ENCODE measurements around the gene FREY1. TPM values are rescaled to one million over a fixed set of nuclear protein-coding genes. Genes with fewer than 3 reads are reported as not detected.

The FREY1 gene
- total and polyA plus RNA-seq, 9 of the 15 experiments (the other 6 are each of a cell fraction or from before 2014, with no cell fraction given): 0.25 to 1.5 (median 1.1) TPM; not detected in 5

- TF ChIP-seq RBM34 (IDR thresholded peaks at IDR 0.05; ENCODE audit: borderline replicate concordance, insufficient read depth, low read length) (no peak), GATAD2A (IDR thresholded peaks at IDR 0.05) (no peak)
- FAIRE-seq: no peak
- no peak for ATAC-seq
- no peaks in the 10 kb centered on the region for H3K9me3 ChIP-seq (replicated peaks; ENCODE audit: control insufficient read depth, insufficient read depth, low read depth, low read length)
- intact Hi-C loops (cut with micrococcal nuclease) (no loop called here), in situ Hi-C loops (cut with MboI) (no loop called here)
- H3K9me1 ChIP-seq (ENCODE audit: control insufficient read depth, insufficient read depth, low read length): no peaks in the 10 kb centered on the region
- H4K20me1 ChIP-seq (replicated peaks; ENCODE audit: control insufficient read depth, insufficient read depth, low read length): 0 out of 2 replicates have a peak, but pooled peaks cover 6% of the 10 kb centered on the region
- no peak for DNase-seq (ENCODE audit: extremely low read depth in 1 of 4, low spot score in 3 of 4)
- peaks cover 0 to 11% of the 10 kb centered on the region in 2 experiments; a peak in 2 of 5 replicates for H3K4me1 ChIP-seq (replicated peaks in 1 of 2; ENCODE audit: control insufficient read depth in 2 of 2, insufficient read depth in 2 of 2, low read length in 2 of 2)
- no peaks in the 10 kb centered on the region for H3K79me2 ChIP-seq (ENCODE audit: control insufficient read depth, insufficient read depth, low read length)
- ChIA-PET CTCF (ENCODE audit: low intra/inter-chr PET ratio) (no interaction called here), POLR2A (interaction anchor here (0.5 to 1.4 kb wide), 5 partner anchors 9 to 1029 kb away, joined by 3 to 6 read pairs (median 3); no protein-coding TSS in a partner anchor)
- H3K9ac ChIP-seq (ENCODE audit: insufficient read depth in 1 of 2, low read depth in 2 of 2, low read length in 2 of 2): no peak overlapping the region
- H2AFZ ChIP-seq (ENCODE audit: low read depth, low read length): no peak overlapping the region
- no peak overlapping the region for H3K4me3 ChIP-seq
- BruUV-seq (replicated peaks): no TSS peak
- no peaks in the 10 kb centered on the region for H3K36me3 ChIP-seq (ENCODE audit: control insufficient read depth, insufficient read depth, low read length)
- no peak overlapping the region for H3K27ac ChIP-seq (ENCODE audit: extremely low read depth, low read depth, low read length)
- no peaks in the 10 kb centered on the region; a peak in 2 of 5 replicates for H3K27me3 ChIP-seq (ENCODE audit: control insufficient read depth in 2 of 2, insufficient read depth in 2 of 2, low read length in 2 of 2)
- 15% methylated on average over 5 of the region's 5 CpGs for WGBS (ENCODE audit: insufficient coverage, low coverage, missing lambda C conversion rate)
- H3K4me2 ChIP-seq (ENCODE audit: insufficient read depth, low read length): no peak overlapping the region
Measured at GRCh38 chr11:45892856-45893255, 14.2 kb downstream of the FREY1 start.

DNA sequence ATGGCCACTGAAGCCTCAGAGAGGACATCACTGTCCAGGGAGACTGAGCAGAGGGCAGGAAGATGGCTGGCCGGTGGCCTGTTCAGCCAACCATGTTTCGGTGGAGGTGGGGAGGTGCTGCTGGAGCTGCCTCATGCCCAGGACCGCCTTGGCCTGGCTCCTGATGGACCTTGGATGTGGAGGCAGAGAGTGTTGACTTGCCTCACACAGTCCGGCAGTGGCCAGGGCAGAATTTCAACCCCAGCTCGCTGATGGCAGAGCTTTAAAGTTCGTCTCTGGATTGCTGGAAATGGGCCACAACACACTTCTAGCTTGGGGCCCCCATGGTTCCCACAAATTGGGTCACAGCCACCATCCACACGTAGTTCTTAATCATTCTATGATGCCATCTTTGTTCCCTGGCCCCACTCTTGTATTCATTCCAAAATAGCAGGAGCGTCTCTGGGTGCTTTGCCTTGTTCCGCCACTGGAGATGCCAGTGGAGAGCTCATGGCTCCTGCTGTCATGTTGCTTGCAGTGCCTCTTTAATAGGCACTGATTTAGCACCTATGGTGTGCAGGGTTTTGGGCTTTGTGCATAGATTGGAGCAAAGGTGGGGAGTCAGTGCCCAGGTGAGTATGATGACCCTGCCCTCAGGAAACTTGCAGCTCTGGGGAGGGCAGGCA is 16.1 kb downstream of the FREY1 start:
- BruUV-seq (replicated peaks): no TSS peak
- H3K36me3 ChIP-seq (ENCODE audit: control insufficient read depth, insufficient read depth, low read length): no peaks in the 10 kb centered on the region
- no peak overlapping the region for H3K27ac ChIP-seq (ENCODE audit: extremely low read depth, low read depth, low read length)
- intact Hi-C loops (cut with micrococcal nuclease) (no loop called here), in situ Hi-C loops (cut with MboI) (no loop called here)
- no peaks in the 10 kb centered on the region for H3K9me3 ChIP-seq (replicated peaks; ENCODE audit: control insufficient read depth, insufficient read depth, low read depth, low read length)
- POLR2A ChIA-PET: interaction anchor here (1.5 kb wide), 1 partner anchor 10 kb away, joined by 5 read pairs; no protein-coding TSS in a partner anchor
- WGBS (ENCODE audit: insufficient coverage, low coverage, missing lambda C conversion rate): 22% methylated on average over 9 of the region's 9 CpGs
- CTCF ChIA-PET (ENCODE audit: low intra/inter-chr PET ratio): no interaction called here
- no peaks in the 10 kb centered on the region for H3K9me1 ChIP-seq (ENCODE audit: control insufficient read depth, insufficient read depth, low read length)
- H3K79me2 ChIP-seq (ENCODE audit: control insufficient read depth, insufficient read depth, low read length): no peaks in the 10 kb centered on the region
- no peak for FAIRE-seq
- H4K20me1 ChIP-seq (replicated peaks; ENCODE audit: control insufficient read depth, insufficient read depth, low read length): peaks cover 19% of the 10 kb centered on the region
- no peak overlapping the region for H2AFZ ChIP-seq (ENCODE audit: low read depth, low read length)
- no peak overlapping the region; a peak in 1 of 4 replicates for H3K9ac ChIP-seq (ENCODE audit: insufficient read depth in 1 of 2, low read depth in 2 of 2, low read length in 2 of 2)
- no peak overlapping the region for H3K4me2 ChIP-seq (ENCODE audit: insufficient read depth, low read length)
- no peaks in the 10 kb centered on the region; a peak in 1 of 5 replicates for H3K27me3 ChIP-seq (ENCODE audit: control insufficient read depth in 2 of 2, insufficient read depth in 2 of 2, low read length in 2 of 2)
- DNase-seq (ENCODE audit: extremely low read depth in 1 of 4, low spot score in 3 of 4): no peak
- no peak overlapping the region for H3K4me3 ChIP-seq
- peaks cover 0 to 11% of the 10 kb centered on the region in 2 experiments; a peak in 1 of 5 replicates for H3K4me1 ChIP-seq (replicated peaks in 1 of 2; ENCODE audit: control insufficient read depth in 2 of 2, insufficient read depth in 2 of 2, low read length in 2 of 2)
- ATAC-seq: no peak
- TF ChIP-seq SAFB (IDR thresholded peaks at IDR 0.05; ENCODE audit: borderline replicate concordance, low read depth, low read length) (no peak), NFYB (IDR thresholded peaks at IDR 0.05; ENCODE audit: extremely low read depth, insufficient read length) (no peak), ELF2 (CRISPR knock-in tag; IDR thresholded peaks at IDR 0.05) (no peak), JUN (IDR thresholded peaks at IDR 0.05; ENCODE audit: borderline replicate concordance, low read depth, low read length) (no peak), JUN (CRISPR knock-in tag; IDR thresholded peaks at IDR 0.05; ENCODE audit: borderline replicate concordance) (no peak), EHMT2 (IDR thresholded peaks at IDR 0.05) (no peak), SMAD1 (IDR thresholded peaks at IDR 0.05; ENCODE audit: low read depth, low read length, partially characterized antibody) (no peak), BRCA1 (IDR thresholded peaks at IDR 0.05) (no peak), BRCA1 (CRISPR knock-in tag; IDR thresholded peaks at IDR 0.05) (no peak), LEF1 (IDR thresholded peaks at IDR 0.05) (no peak)
- TF ChIP-seq, protein P1, sequence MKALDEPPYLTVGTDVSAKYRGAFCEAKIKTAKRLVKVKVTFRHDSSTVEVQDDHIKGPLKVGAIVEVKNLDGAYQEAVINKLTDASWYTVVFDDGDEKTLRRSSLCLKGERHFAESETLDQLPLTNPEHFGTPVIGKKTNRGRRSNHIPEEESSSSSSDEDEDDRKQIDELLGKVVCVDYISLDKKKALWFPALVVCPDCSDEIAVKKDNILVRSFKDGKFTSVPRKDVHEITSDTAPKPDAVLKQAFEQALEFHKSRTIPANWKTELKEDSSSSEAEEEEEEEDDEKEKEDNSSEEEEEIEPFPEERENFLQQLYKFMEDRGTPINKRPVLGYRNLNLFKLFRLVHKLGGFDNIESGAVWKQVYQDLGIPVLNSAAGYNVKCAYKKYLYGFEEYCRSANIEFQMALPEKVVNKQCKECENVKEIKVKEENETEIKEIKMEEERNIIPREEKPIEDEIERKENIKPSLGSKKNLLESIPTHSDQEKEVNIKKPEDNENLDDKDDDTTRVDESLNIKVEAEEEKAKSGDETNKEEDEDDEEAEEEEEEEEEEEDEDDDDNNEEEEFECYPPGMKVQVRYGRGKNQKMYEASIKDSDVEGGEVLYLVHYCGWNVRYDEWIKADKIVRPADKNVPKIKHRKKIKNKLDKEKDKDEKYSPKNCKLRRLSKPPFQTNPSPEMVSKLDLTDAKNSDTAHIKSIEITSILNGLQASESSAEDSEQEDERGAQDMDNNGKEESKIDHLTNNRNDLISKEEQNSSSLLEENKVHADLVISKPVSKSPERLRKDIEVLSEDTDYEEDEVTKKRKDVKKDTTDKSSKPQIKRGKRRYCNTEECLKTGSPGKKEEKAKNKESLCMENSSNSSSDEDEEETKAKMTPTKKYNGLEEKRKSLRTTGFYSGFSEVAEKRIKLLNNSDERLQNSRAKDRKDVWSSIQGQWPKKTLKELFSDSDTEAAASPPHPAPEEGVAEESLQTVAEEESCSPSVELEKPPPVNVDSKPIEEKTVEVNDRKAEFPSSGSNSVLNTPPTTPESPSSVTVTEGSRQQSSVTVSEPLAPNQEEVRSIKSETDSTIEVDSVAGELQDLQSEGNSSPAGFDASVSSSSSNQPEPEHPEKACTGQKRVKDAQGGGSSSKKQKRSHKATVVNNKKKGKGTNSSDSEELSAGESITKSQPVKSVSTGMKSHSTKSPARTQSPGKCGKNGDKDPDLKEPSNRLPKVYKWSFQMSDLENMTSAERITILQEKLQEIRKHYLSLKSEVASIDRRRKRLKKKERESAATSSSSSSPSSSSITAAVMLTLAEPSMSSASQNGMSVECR (CRISPR knock-in tag; IDR thresholded peaks at IDR 0.05): no peak

Measured in K562 (cell line).